IMR-90 (cell line): Measurements from ENCODE around the gene TMEM52B. TPM values are rescaled to one million over a fixed set of nuclear protein-coding genes. Genes with fewer than 3 reads are reported as not detected.

ENCODE experiments used
- ATAC-seq: fragments of 200-7000 bp; cut with Tn5 transposase; 2 replicates; pipeline ENCODE4 v1.9.1; 2020; ENCODE audit warnings: low read depth, mild to moderate bottlenecking, moderate library complexity
- BruUV-seq: library from RNA; stranded (reverse); fragments of 400-500 nt; replicated peaks from 2 replicates; lab custom pipeline; 2021; lab: Mats Ljungman, UMichigan
- CTCF ChIA-PET: fragments of 300-600 bp; formaldehyde crosslinking; extraction: SDS; loops from one replicate; lab custom pipeline; 2021; ENCODE audit warnings: antibody characterized with exemption; lab: Yijun Ruan, JAX
- POLR2A ChIA-PET: fragments of 300-600 bp; sonication (Branson Sonifier 250); formaldehyde crosslinking; loops from one replicate; lab custom pipeline; 2022; ENCODE audit warnings: antibody characterized with exemption; ENCODE audit not compliant: unreplicated experiment; lab: Charles Lee
- DNase-seq: peaks from one replicate; pipeline ENCODE4 v3.0.0; 2013
- H2AFZ ChIP-seq: replicated peaks from 2 replicates; pipeline ENCODE3; 2013; ENCODE audit warnings: low read length, mild to moderate bottlenecking; ENCODE audit not compliant: poor library complexity
- H2AK5ac ChIP-seq: 2 replicates; pipeline ENCODE4 v1.6.1; 2013; ENCODE audit warnings: low read depth, low read length, inconsistent platforms
- H2AK9ac ChIP-seq: replicated peaks from 2 replicates; pipeline ENCODE3; 2013; ENCODE audit warnings: mild to moderate bottlenecking, low read depth, low read length, moderate library complexity; ENCODE audit not compliant: poor library complexity
- H2BK120ac ChIP-seq: 2 replicates; pipeline ENCODE4 v1.6.1; 2013; ENCODE audit warnings: low read depth, low read length, inconsistent platforms
- H2BK15ac ChIP-seq: 3 replicates; pipeline ENCODE4 v1.6.1; 2013; ENCODE audit warnings: low read depth, low read length, inconsistent platforms
- H2BK20ac ChIP-seq: 2 replicates; pipeline ENCODE4 v1.6.1; 2013; ENCODE audit warnings: low read depth, mild to moderate bottlenecking, inconsistent platforms, low read length, moderate library complexity
- H2BK5ac ChIP-seq: 2 replicates; pipeline ENCODE4 v1.6.1; 2013; ENCODE audit warnings: mild to moderate bottlenecking, low read depth, low read length, inconsistent platforms; ENCODE audit not compliant: poor library complexity, severe bottlenecking
- H3K14ac ChIP-seq: replicated peaks from 2 replicates; pipeline ENCODE4 v1.6.1; 2013; ENCODE audit warnings: low read depth, low read length, inconsistent platforms
- H3K18ac ChIP-seq: 2 replicates; pipeline ENCODE4 v1.6.1; 2013; ENCODE audit warnings: low read depth, low read length, control low read depth
- H3K23ac ChIP-seq: 2 replicates; pipeline ENCODE4 v1.6.1; 2013; ENCODE audit warnings: low read depth, low read length, inconsistent platforms
- H3K27ac ChIP-seq: 2 replicates; pipeline ENCODE4 v1.5.1; 2013; ENCODE audit warnings: mild to moderate bottlenecking, control low read depth, low read length; ENCODE audit not compliant: insufficient read depth
- H3K27me3 ChIP-seq: 2 replicates; pipeline ENCODE4 v1.6.1; 2013; ENCODE audit warnings: low read length; ENCODE audit not compliant: control insufficient read depth, insufficient read depth
- H3K36me3 ChIP-seq: 2 replicates; pipeline ENCODE4 v1.6.1; 2013; ENCODE audit warnings: low read length, mixed read lengths; ENCODE audit not compliant: control insufficient read depth, insufficient read depth
- H3K4ac ChIP-seq: 2 replicates; pipeline ENCODE4 v1.6.1; 2013; ENCODE audit warnings: low read depth, low read length, inconsistent platforms
- H3K4me1 ChIP-seq: 2 replicates; pipeline ENCODE4 v1.6.1; 2013; ENCODE audit warnings: low read length, mixed read lengths; ENCODE audit not compliant: control insufficient read depth, insufficient read depth
- H3K4me2 ChIP-seq: 2 replicates; pipeline ENCODE4 v1.6.1; 2013; ENCODE audit warnings: low read depth, mild to moderate bottlenecking, control low read depth, low read length, moderate library complexity
- H3K4me3 ChIP-seq: 2 replicates; pipeline ENCODE4 v1.5.1; 2013; ENCODE audit warnings: low read depth, mild to moderate bottlenecking, control low read depth, low read length, moderate library complexity; ENCODE audit not compliant: insufficient read depth
- H3K56ac ChIP-seq: 2 replicates; pipeline ENCODE4 v1.6.1; 2013; ENCODE audit warnings: low read length, inconsistent platforms; ENCODE audit not compliant: insufficient read depth; ENCODE audit errors: extremely low read depth
- H3K79me1 ChIP-seq, 2 experiments: 2 replicates each; pipeline ENCODE4 v1.6.1; 2013; ENCODE audit warnings: low read length in 2 of 2, inconsistent platforms in 1 of 2, low read depth in 1 of 2
- H3K9ac ChIP-seq: 2 replicates; pipeline ENCODE4 v1.6.1; 2013; ENCODE audit warnings: low read depth, low read length, control low read depth
- H3K9me1 ChIP-seq: 2 replicates; pipeline ENCODE4 v1.6.1; 2013; ENCODE audit warnings: low read length, inconsistent platforms; ENCODE audit not compliant: insufficient read depth
- H3K9me3 ChIP-seq: 2 replicates; pipeline ENCODE4 v1.6.1; 2013; ENCODE audit warnings: low read length; ENCODE audit not compliant: control insufficient read depth, insufficient read depth
- H4K20me1 ChIP-seq: 2 replicates; pipeline ENCODE4 v1.6.1; 2013; ENCODE audit warnings: low read length, inconsistent platforms; ENCODE audit not compliant: insufficient read depth
- H4K5ac ChIP-seq: 2 replicates; pipeline ENCODE4 v1.6.1; 2013; ENCODE audit warnings: mild to moderate bottlenecking, low read depth, low read length, control low read depth
- H4K8ac ChIP-seq, 2 experiments: 2 replicates each; pipeline ENCODE4 v1.6.1; 2013; ENCODE audit warnings: low read depth in 2 of 2, low read length in 2 of 2, control low read depth in 1 of 2, inconsistent platforms in 1 of 2
- H4K91ac ChIP-seq: 2 replicates; pipeline ENCODE4 v1.6.1; 2013; ENCODE audit warnings: low read depth, low read length, inconsistent platforms; ENCODE audit not compliant: insufficient read depth
- CEBPB ChIP-seq: IDR thresholded peaks from 2 replicates; pipeline ENCODE4 v1.6.1; 2012; ENCODE audit warnings: low read depth, low read length, improper control_type of control experiment
- ELK1 ChIP-seq: fragments of 150-350 bp; IDR thresholded peaks from 2 replicates; pipeline ENCODE4 v1.6.1; 2016; ENCODE audit warnings: low read depth, mild to moderate bottlenecking, low read length, moderate library complexity, borderline replicate concordance
- MAFK ChIP-seq: IDR thresholded peaks from 2 replicates; pipeline ENCODE4 v1.6.1; 2012; ENCODE audit warnings: low read depth, low read length, improper control_type of control experiment
- MAZ ChIP-seq: IDR thresholded peaks from 2 replicates; pipeline ENCODE4 v1.6.1; 2012; ENCODE audit warnings: low read depth, mild to moderate bottlenecking, low read length, improper control_type of control experiment, moderate library complexity, borderline replicate concordance
- MXI1 ChIP-seq: IDR thresholded peaks from 2 replicates; pipeline ENCODE4 v1.6.1; 2012; ENCODE audit warnings: low read depth, mild to moderate bottlenecking, low read length, moderate library complexity, borderline replicate concordance
- NFE2L2 ChIP-seq: fragments of 150-350 bp; IDR thresholded peaks from 2 replicates; pipeline ENCODE4 v1.6.1; 2016; ENCODE audit warnings: low read depth, mild to moderate bottlenecking, low read length
- POLR2A ChIP-seq: IDR thresholded peaks from 2 replicates; pipeline ENCODE4 v1.6.1; 2012; ENCODE audit warnings: mild to moderate bottlenecking, low read depth, low read length
- RCOR1 ChIP-seq: IDR thresholded peaks from 2 replicates; pipeline ENCODE4 v1.6.1; 2012; ENCODE audit warnings: mild to moderate bottlenecking, low read length, improper control_type of control experiment; ENCODE audit not compliant: insufficient replicate concordance
- RFX5 ChIP-seq: IDR thresholded peaks from 2 replicates; pipeline ENCODE4 v1.8.0; 2012; ENCODE audit warnings: low read depth, mild to moderate bottlenecking, low read length, moderate library complexity
- SMC3 ChIP-seq: fragments of 150-350 bp; IDR thresholded peaks from 2 replicates; pipeline ENCODE4 v1.6.1; 2016; ENCODE audit warnings: low read depth, mild to moderate bottlenecking, antibody characterized with exemption, low read length, moderate library complexity
- USF2 ChIP-seq: fragments of 150-350 bp; IDR thresholded peaks from 2 replicates; pipeline ENCODE4 v1.6.1; 2017; ENCODE audit warnings: mild to moderate bottlenecking, antibody characterized with exemption, low read length, low read depth
- WGBS, 2 experiments: methylation state at CpG; one replicate each; pipeline versions ENCODE4 v1.1.5 to v1.1.7; 2013; ENCODE audit warnings: missing lambda C conversion rate in 2 of 2; ENCODE audit not compliant: insufficient read length in 1 of 2; ENCODE audit errors: extremely low coverage in 2 of 2; 5-methylcytosine and 5-hydroxymethylcytosine counted together
- dilution Hi-C: fragments of 300-500 bp; cut with HindIII; formaldehyde crosslinking; loops from one replicate; pipeline ENCODE4 v1.14.3; 2018; ENCODE audit warnings: low sequenced_read_pairs; ENCODE audit not compliant: unreplicated experiment
- in situ Hi-C: fragments of 300-500 bp; cut with MboI; formaldehyde crosslinking; loops from 3 replicates; pipeline ENCODE4 v1.14.3; 2019; ENCODE audit warnings: low sequenced_read_pairs, inconsistent platforms, mixed read lengths
- intact Hi-C: fragments of 100-400 bp; cut with micrococcal nuclease; formaldehyde crosslinking; loops from 2 replicates; pipeline ENCODE4 v1.10.0; 2022
- polyA plus RNA-seq, 3 experiments: library from polyadenylated mRNA; depleted of rRNA; stranded (reverse); fragments of >200 nt; gene quantifications; 2 replicates each; pipeline ENCODE4 v1.2.3, GENCODE V29; 2012; ENCODE audit warnings: low replicate concordance in 1 of 3
- total RNA-seq: library from RNA; depleted of rRNA; stranded (reverse); fragments of >200 nt; gene quantifications from 2 replicates; pipeline ENCODE4 v1.2.3, GENCODE V29; 2012

The TMEM52B gene
- total and polyA plus RNA-seq, 2 of the 4 experiments (the other 2 are of a cell fraction), result 2.0 to 3.6 TPM

GRCh38 chr12:10163084-10163483 lies 15.7 kb upstream of the TMEM52B start:
- Histone ChIP-seq H3K27ac (no peak overlapping the region), H3K18ac (no peak overlapping the region), H3K27me3 (no peaks in the 10 kb centered on the region), H3K9ac (no peak overlapping the region), H3K56ac (no peak overlapping the region), H3K9me1 (no peaks in the 10 kb centered on the region), H4K20me1 (no peaks in the 10 kb centered on the region), H4K8ac (no peak overlapping the region; a peak in 2 of 4 replicates), H2BK5ac (no peak overlapping the region), H3K4me3 (no peak overlapping the region), H3K4me1 (peaks cover 3% of the 10 kb centered on the region; the same call in 1 of the 2 replicates), H3K4ac (0 out of 2 replicates have a peak overlapping the region, but pooled peaks have one; percentile 8), H4K5ac (no peak overlapping the region), H2BK120ac (no peak overlapping the region), H2AK5ac (no peak overlapping the region), H3K4me2 (no peak overlapping the region), H3K23ac (no peak overlapping the region), H2BK15ac (no peak overlapping the region), H4K91ac (no peak overlapping the region), H3K14ac (no peak overlapping the region), H3K79me1 (0 out of 4 replicates have a peak, but pooled peaks cover 0 to 4% of the 10 kb centered on the region in 2 experiments), H2BK20ac (0 out of 2 replicates have a peak overlapping the region, but pooled peaks have one; percentile 32), H3K9me3 (no peaks in the 10 kb centered on the region), H2AFZ (no peak overlapping the region), H3K36me3 (no peaks in the 10 kb centered on the region), H2AK9ac (no peak overlapping the region)
- no TSS peak for BruUV-seq
- ChIA-PET POLR2A (no interaction called here), CTCF (interaction anchor here (0.6 to 0.7 kb wide), 3 partner anchors 22 to 715 kb away, joined by 3 to 7 read pairs (median 4); no protein-coding TSS in a partner anchor)
- DNase-seq (no peak), ATAC-seq (no peak)
- in situ Hi-C loops (no loop called here), intact Hi-C loops (no loop called here), dilution Hi-C loops (no loop called here)
- WGBS, 2 experiments, result no CpG with 5 or more reads among the region's 3 CpGs
- TF ChIP-seq RFX5 (no peak), MAFK (no peak), MAZ (no peak), ELK1 (no peak), USF2 (no peak), RCOR1 (no peak), NFE2L2 (no peak), POLR2A (no peak), SMC3 (no peak), MXI1 (no peak), CEBPB (no peak)
